Caco-2 (cell line): ENCODE data around the gene ZDHHC11B. TPM values are rescaled to one million over a fixed set of nuclear protein-coding genes. Genes with fewer than 3 reads are reported as not detected.
"Not testable (repeated sequence)": the region's sequence is repeated elsewhere in the genome, so short reads cannot be mapped to it uniquely, and the experiment has no call there.

ENCODE experiments used
- BruUV-seq: library from RNA; stranded (reverse); fragments of 400-500 nt; replicated peaks from 2 replicates; lab custom pipeline; 2021; lab: Mats Ljungman, UMichigan
- CTCF ChIA-PET: fragments of 300-600 bp; sonication (Branson Sonifier 250); formaldehyde crosslinking; loops from one replicate; lab custom pipeline; 2022; ENCODE audit warnings: antibody characterized with exemption; lab: Charles Lee
- POLR2A ChIA-PET: fragments of 300-600 bp; sonication (Branson Sonifier 250); formaldehyde crosslinking; loops from one replicate; lab custom pipeline; 2022; ENCODE audit warnings: antibody characterized with exemption; lab: Charles Lee
- DNase-seq, 2 experiments: peaks; one replicate each; pipeline versions ENCODE4 v3.0.0 to v3.0.0-alpha.2; 2020 to 2022
- H3K27me3 ChIP-seq: replicated peaks from 2 replicates; pipeline ENCODE4 v1.6.0; 2011; ENCODE audit warnings: low read length; ENCODE audit not compliant: control insufficient read depth, insufficient read depth
- H3K36me3 ChIP-seq: 2 replicates; pipeline ENCODE4 v1.5.1; 2011; ENCODE audit warnings: low read length; ENCODE audit not compliant: control insufficient read depth, insufficient read depth
- H3K4me1 ChIP-seq: fragments of 250-450 bp; sonication (Bioruptor Pico); 2 replicates; pipeline ENCODE4 v1.5.1; 2020; ENCODE audit warnings: mild to moderate bottlenecking
- H3K4me3 ChIP-seq: 2 replicates; pipeline ENCODE4 v1.5.1; 2011; ENCODE audit warnings: low read depth, mild to moderate bottlenecking, control low read depth, low read length
- H3K9me3 ChIP-seq: fragments of 250-450 bp; sonication (Bioruptor Pico); 2 replicates; pipeline ENCODE4 v1.5.1; 2020; ENCODE audit warnings: mild to moderate bottlenecking, moderate library complexity
- H3K27ac Mint-ChIP-seq: one replicate; pipeline ENCODE4 v1.8.0; 2022; ENCODE audit warnings: mixed read lengths; ENCODE audit not compliant: unreplicated experiment
- H3K27me3 Mint-ChIP-seq: one replicate; pipeline ENCODE4 v1.8.0; 2022; ENCODE audit warnings: mixed read lengths; ENCODE audit not compliant: insufficient read depth, unreplicated experiment
- H3K36me3 Mint-ChIP-seq: one replicate; pipeline ENCODE4 v1.8.0; 2022; ENCODE audit warnings: mild to moderate bottlenecking, mixed read lengths; ENCODE audit not compliant: insufficient read depth, unreplicated experiment
- H3K4me1 Mint-ChIP-seq: one replicate; pipeline ENCODE4 v1.8.0; 2022; ENCODE audit warnings: low read depth, mixed read lengths; ENCODE audit not compliant: unreplicated experiment
- H3K4me3 Mint-ChIP-seq: one replicate; pipeline ENCODE4 v1.8.0; 2022; ENCODE audit warnings: mild to moderate bottlenecking, moderate library complexity, mixed read lengths; ENCODE audit not compliant: unreplicated experiment
- H3K9me3 Mint-ChIP-seq: one replicate; pipeline ENCODE4 v1.8.0; 2022; ENCODE audit warnings: mixed read lengths; ENCODE audit not compliant: unreplicated experiment
- CTCF ChIP-seq, 2 experiments: fragments of 200-600 bp in 1 of 2; IDR thresholded peaks; 1 replicate in 1 of 2; 2 replicates in 1 of 2; pipeline versions ENCODE4 v1.5.1 to v1.8.0; 2011 to 2022; ENCODE audit warnings: antibody characterized with exemption in 1 of 2, control low read depth in 1 of 2, inconsistent platforms in 1 of 2, low read depth in 1 of 2, low read length in 1 of 2, mild to moderate bottlenecking in 1 of 2, moderate library complexity in 1 of 2; ENCODE audit not compliant: insufficient read depth in 1 of 2, severe bottlenecking in 1 of 2, unreplicated experiment in 1 of 2
- intact Hi-C: fragments of 100-400 bp; cut with micrococcal nuclease; formaldehyde crosslinking; loops from one replicate; pipeline ENCODE4 v1.10.0; 2022; ENCODE audit not compliant: unreplicated experiment
- total RNA-seq: library from RNA; stranded (reverse); gene quantifications from 2 replicates; pipeline ENCODE4 v1.2.3, GENCODE V29; 2022

Gene ZDHHC11B
- total RNA-seq, 1 experiment from 2014 or later, result 1.00 TPM

- intact Hi-C loops, CTCF ChIA-PET, H3K36me3 ChIP-seq, DNase-seq, H3K27me3 ChIP-seq, BruUV-seq, POLR2A ChIA-PET, H3K4me1 ChIP-seq, H3K27me3 Mint-ChIP-seq, H3K36me3 Mint-ChIP-seq, H3K4me3 Mint-ChIP-seq, H3K9me3 ChIP-seq, H3K9me3 Mint-ChIP-seq, H3K27ac Mint-ChIP-seq, H3K4me1 Mint-ChIP-seq, H3K4me3 ChIP-seq: not testable (repeated sequence)
Measured at GRCh38 chr5:688348-689010, 96.0 kb downstream of the ZDHHC11B start.

- H3K9me3 Mint-ChIP-seq, H3K4me1 Mint-ChIP-seq, BruUV-seq, H3K27me3 Mint-ChIP-seq, intact Hi-C loops, DNase-seq, H3K4me3 ChIP-seq, H3K4me3 Mint-ChIP-seq, H3K27me3 ChIP-seq, H3K36me3 Mint-ChIP-seq, POLR2A ChIA-PET, H3K27ac Mint-ChIP-seq, CTCF ChIA-PET, H3K9me3 ChIP-seq, H3K36me3 ChIP-seq, H3K4me1 ChIP-seq: not testable (repeated sequence)
Measured at GRCh38 chr5:686936-687335, 97.6 kb downstream of the ZDHHC11B start.

- H3K4me3 Mint-ChIP-seq, H3K4me3 ChIP-seq, H3K36me3 Mint-ChIP-seq, POLR2A ChIA-PET, H3K4me1 ChIP-seq, H3K9me3 Mint-ChIP-seq, CTCF ChIA-PET, H3K36me3 ChIP-seq, intact Hi-C loops, H3K4me1 Mint-ChIP-seq, H3K9me3 ChIP-seq, H3K27ac Mint-ChIP-seq, BruUV-seq, DNase-seq, H3K27me3 Mint-ChIP-seq, H3K27me3 ChIP-seq: not testable (repeated sequence)
Measured at GRCh38 chr5:686172-686523, 98.4 kb downstream of the ZDHHC11B start.

GRCh38 chr5:685262-686171 is 99.0 kb downstream of the ZDHHC11B start:
- Mint-ChIP-seq H3K4me3 (no peak overlapping the region), H3K36me3 (no peaks in the 10 kb centered on the region), H3K27me3 (no peaks in the 10 kb centered on the region), H3K9me3 (no peaks in the 10 kb centered on the region), H3K27ac (no peak overlapping the region), H3K4me1 (no peaks in the 10 kb centered on the region)
- ChIA-PET CTCF (no interaction called here), POLR2A (no interaction called here)
- H3K36me3 ChIP-seq, result no peaks in the 10 kb centered on the region
- no peaks in the 10 kb centered on the region for H3K9me3 ChIP-seq
- no peaks in the 10 kb centered on the region for H3K4me1 ChIP-seq
- no peak for DNase-seq
- H3K4me3 ChIP-seq, result no peak overlapping the region
- no peak for TF ChIP-seq CTCF (IDR thresholded peaks at IDR 0.05; ENCODE audit: insufficient read depth in 1 of 2, low read depth in 1 of 2, low read length in 1 of 2, severe bottlenecking in 1 of 2, unreplicated experiment in 1 of 2)
- intact Hi-C loops, result no loop called here
- no TSS peak for BruUV-seq
- no peaks in the 10 kb centered on the region for H3K27me3 ChIP-seq
